ENCODE results near the gene PHF23. TPM values are rescaled to one million over a fixed set of nuclear protein-coding genes. Genes with fewer than 3 reads are reported as not detected.

Gene PHF23
- total RNA-seq, 1 donor from 2014 or later: 80.9 TPM

DNA sequence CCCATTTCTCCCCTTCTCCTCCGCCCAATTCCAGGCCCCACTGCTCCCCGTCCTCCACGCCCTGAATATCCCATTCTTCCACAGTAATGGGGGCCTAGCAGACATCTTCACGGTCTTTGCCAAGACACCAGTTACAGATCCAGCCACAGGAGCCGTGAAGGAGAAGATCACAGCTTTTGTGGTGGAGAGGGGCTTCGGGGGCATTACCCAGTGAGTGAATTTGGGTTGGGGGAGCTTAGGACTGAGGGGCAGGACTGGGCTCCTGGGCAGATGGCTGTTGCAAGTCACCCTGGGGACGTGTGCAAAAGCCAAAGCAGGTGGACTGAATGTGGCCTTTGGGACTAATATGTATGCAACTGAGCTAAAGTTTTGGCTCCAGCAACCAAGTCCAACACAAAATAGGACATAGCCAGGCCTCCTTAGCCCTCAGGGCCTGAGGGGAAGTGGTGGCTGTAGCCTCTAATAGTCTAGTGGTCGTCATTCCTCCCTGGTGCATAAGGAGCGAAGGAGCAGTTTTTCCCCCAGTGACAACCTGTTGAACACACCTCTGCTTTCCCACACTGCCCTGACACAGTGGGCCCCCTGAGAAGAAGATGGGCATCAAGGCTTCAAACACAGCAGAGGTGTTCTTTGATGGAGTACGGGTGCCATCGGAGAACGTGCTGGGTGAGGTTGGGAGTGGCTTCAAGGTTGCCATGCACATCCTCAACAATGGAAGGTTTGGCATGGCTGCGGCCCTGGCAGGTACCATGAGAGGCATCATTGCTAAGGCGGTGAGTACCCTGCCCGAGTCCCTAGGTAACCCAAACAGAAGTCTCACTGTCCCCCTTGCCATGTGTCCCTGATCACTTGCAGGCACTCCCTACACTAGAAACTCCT, 16.9 kb downstream of the PHF23 start:
- peaks cover 37% of the 10 kb centered on the region for H3K27me3 Mint-ChIP-seq (ENCODE audit: unreplicated experiment)
- peaks cover 21% of the 10 kb centered on the region for H3K36me3 Mint-ChIP-seq (ENCODE audit: low read depth, unreplicated experiment)
- peaks cover 32% of the 10 kb centered on the region for H3K4me1 Mint-ChIP-seq (ENCODE audit: unreplicated experiment)
- TF ChIP-seq, protein P1, sequence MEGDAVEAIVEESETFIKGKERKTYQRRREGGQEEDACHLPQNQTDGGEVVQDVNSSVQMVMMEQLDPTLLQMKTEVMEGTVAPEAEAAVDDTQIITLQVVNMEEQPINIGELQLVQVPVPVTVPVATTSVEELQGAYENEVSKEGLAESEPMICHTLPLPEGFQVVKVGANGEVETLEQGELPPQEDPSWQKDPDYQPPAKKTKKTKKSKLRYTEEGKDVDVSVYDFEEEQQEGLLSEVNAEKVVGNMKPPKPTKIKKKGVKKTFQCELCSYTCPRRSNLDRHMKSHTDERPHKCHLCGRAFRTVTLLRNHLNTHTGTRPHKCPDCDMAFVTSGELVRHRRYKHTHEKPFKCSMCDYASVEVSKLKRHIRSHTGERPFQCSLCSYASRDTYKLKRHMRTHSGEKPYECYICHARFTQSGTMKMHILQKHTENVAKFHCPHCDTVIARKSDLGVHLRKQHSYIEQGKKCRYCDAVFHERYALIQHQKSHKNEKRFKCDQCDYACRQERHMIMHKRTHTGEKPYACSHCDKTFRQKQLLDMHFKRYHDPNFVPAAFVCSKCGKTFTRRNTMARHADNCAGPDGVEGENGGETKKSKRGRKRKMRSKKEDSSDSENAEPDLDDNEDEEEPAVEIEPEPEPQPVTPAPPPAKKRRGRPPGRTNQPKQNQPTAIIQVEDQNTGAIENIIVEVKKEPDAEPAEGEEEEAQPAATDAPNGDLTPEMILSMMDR (IDR thresholded peaks at IDR 0.05; ENCODE audit: unreplicated experiment): no peak
- no peaks in the 10 kb centered on the region for H3K9me3 Mint-ChIP-seq (ENCODE audit: unreplicated experiment)
- no peak for DNase-seq (ENCODE audit: low spot score)
- peak overlapping the region; percentile 95 for H3K4me3 Mint-ChIP-seq (ENCODE audit: unreplicated experiment)
- peak overlapping the region; percentile 36 for H3K27ac Mint-ChIP-seq (ENCODE audit: unreplicated experiment)

DNA sequence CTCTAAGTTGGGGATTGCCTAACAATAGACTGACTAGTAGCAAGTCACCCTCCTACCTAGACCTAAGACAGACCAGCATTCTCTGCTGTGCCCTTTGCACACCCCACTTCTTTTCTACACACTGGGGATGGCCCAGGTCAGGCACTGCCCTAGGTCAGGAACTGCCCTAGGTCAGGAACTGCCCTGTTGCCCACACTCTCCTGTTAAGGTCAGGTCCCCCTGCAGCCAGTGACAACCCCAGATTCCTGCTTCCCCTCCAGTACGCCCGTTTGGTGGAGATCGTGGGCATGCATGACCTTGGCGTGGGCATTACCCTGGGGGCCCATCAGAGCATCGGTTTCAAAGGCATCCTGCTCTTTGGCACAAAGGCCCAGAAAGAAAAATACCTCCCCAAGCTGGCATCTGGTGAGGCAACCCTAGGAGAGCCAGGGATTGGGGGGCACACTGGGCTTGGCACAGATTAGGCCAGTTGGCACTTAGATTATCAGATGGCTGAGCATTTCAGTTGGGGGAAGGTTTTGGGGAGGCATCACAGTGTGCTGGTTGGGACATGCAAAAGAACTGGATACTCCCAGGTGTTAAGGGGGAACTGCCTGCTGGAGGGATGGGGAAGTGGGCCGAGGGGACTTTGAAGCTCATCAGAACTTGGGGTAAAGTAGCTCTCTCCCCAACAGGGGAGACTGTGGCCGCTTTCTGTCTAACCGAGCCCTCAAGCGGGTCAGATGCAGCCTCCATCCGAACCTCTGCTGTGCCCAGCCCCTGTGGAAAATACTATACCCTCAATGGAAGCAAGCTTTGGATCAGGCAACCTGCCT, 17.8 kb downstream of the PHF23 start:
- H3K4me3 Mint-ChIP-seq (ENCODE audit: unreplicated experiment): peak overlapping the region; percentile 95
- H3K36me3 Mint-ChIP-seq (ENCODE audit: low read depth, unreplicated experiment): peaks cover 21% of the 10 kb centered on the region
- no peaks in the 10 kb centered on the region for H3K9me3 Mint-ChIP-seq (ENCODE audit: unreplicated experiment)
- peak overlapping the region; percentile 36 for H3K27ac Mint-ChIP-seq (ENCODE audit: unreplicated experiment)
- peaks cover 37% of the 10 kb centered on the region for H3K27me3 Mint-ChIP-seq (ENCODE audit: unreplicated experiment)
- DNase-seq (ENCODE audit: low spot score): no peak
- TF ChIP-seq, protein P1 (IDR thresholded peaks at IDR 0.05; ENCODE audit: unreplicated experiment): no peak
- peaks cover 36% of the 10 kb centered on the region for H3K4me1 Mint-ChIP-seq (ENCODE audit: unreplicated experiment)

DNA sequence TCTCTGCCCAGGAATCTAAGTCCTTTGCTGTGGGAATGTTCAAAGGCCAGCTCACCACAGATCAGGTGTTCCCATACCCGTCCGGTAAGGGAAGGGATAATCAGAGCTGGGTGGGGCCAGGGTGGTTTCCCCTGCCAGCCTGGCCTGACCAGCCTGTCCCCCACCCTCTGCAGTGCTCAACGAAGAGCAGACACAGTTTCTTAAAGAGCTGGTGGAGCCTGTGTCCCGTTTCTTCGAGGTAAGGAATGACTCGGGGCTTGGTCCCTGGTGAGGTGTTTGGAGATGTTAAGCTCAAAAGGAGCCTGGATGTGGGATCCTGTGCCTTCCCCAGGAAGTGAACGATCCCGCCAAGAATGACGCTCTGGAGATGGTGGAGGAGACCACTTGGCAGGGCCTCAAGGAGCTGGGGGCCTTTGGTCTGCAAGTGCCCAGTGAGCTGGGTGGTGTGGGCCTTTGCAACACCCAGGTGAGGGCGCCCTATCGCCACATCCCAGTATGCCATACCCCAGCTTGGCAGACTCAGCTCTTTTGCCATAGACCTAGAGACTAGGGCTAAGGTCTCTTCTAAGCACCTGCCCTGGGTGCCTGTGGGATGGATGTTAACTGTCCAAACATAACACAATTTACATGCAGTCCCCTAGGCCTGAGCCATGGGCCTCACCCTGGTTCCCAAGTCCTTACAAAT, 18.5 kb downstream of the PHF23 start:
- peaks cover 43% of the 10 kb centered on the region for H3K4me1 Mint-ChIP-seq (ENCODE audit: unreplicated experiment)
- peaks cover 21% of the 10 kb centered on the region for H3K36me3 Mint-ChIP-seq (ENCODE audit: low read depth, unreplicated experiment)
- TF ChIP-seq, protein P1 (IDR thresholded peaks at IDR 0.05; ENCODE audit: unreplicated experiment): no peak
- H3K27ac Mint-ChIP-seq (ENCODE audit: unreplicated experiment): peak overlapping the region; percentile 74
- no peaks in the 10 kb centered on the region for H3K9me3 Mint-ChIP-seq (ENCODE audit: unreplicated experiment)
- peak; percentile 47 for DNase-seq (ENCODE audit: low spot score)
- peak overlapping the region; percentile 95 for H3K4me3 Mint-ChIP-seq (ENCODE audit: unreplicated experiment)
- peaks cover 41% of the 10 kb centered on the region for H3K27me3 Mint-ChIP-seq (ENCODE audit: unreplicated experiment)

DNA sequence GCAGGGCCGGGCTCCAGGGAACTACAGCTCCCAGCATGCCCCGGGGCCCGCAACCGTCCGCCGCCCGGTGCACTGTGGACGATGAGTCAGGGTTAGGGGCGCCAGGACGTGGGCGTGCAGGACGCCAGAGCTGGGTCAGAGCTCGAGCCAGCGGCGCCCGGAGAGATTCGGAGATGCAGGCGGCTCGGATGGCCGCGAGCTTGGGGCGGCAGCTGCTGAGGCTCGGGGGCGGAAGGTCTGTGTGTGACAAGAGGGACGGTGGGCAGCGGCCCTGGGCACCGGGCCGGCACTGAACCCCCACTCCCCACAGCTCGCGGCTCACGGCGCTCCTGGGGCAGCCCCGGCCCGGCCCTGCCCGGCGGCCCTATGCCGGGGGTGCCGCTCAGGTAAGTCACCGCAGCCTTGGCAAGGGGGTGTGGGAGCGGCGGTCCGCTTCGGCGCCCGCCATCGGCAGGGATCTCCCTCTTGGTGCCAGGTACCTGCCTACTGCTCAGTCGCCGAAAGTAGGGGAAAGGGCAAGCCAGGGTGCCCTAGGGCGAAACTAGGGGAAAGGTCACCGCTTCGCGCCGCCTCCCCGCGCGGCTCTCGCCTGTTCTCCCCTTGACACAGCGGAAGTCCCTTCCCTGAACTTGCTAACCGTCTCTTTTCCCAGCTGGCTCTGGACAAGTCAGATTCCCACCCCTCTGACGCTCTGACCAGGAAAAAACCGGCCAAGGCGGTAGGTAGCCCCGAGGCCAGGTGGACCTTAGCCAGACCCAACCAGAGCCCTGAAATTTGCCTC, 19.3 kb downstream of the PHF23 start, which contains the start of the genes ACADVL and DLG4:
Gene ACADVL, plus strand, starts transcription at position 127 of the 781 bp plus-strand sequence. Its CDS starts 47 bp downstream, at position 174.
Gene DLG4, minus strand, starts transcription at position 25 of the 781 bp plus-strand sequence.
- DNase-seq (ENCODE audit: low spot score): peak; percentile 82
- TF ChIP-seq, protein P1 (IDR thresholded peaks at IDR 0.05; ENCODE audit: unreplicated experiment): no peak
- Mint-ChIP-seq H3K4me1 (ENCODE audit: unreplicated experiment) (peaks cover 47% of the 10 kb centered on the region), H3K36me3 (ENCODE audit: low read depth, unreplicated experiment) (peaks cover 18% of the 10 kb centered on the region), H3K27me3 (ENCODE audit: unreplicated experiment) (peaks cover 38% of the 10 kb centered on the region), H3K9me3 (ENCODE audit: unreplicated experiment) (no peaks in the 10 kb centered on the region), H3K4me3 (ENCODE audit: unreplicated experiment) (peak within 1 kb of the TSS; percentile 95), H3K27ac (ENCODE audit: unreplicated experiment) (peak within 1 kb of the TSS; percentile 74)

Data from endothelial cell (in vitro differentiated cells).